GM21526 (cell line): Measurements from ENCODE around the gene MYCT1.
"Not testable (repeated sequence)": the region's sequence is repeated elsewhere in the genome, so short reads cannot be mapped to it uniquely, and the experiment has no call there.

Experiments
- ATAC-seq: cut with Tn5 transposase; IDR thresholded peaks from one replicate; pipeline ENCODE4 v1.9.1; 2021; ENCODE audit warnings: moderate library complexity; ENCODE audit not compliant: unreplicated experiment, low FRiP score

The MYCT1 gene

GRCh38 chr6:152697634-152698033 is at the start of gene MYCT1:
Gene MYCT1 (plus strand): TSS chr6:152697897. CDS start chr6:152697903, 6 bp downstream.
- no peak for ATAC-seq

GRCh38 chr6:152648105-152648504 is 49.6 kb upstream of the MYCT1 start:
- no peak for ATAC-seq

- ATAC-seq: no peak
These were observed 45.7 kb upstream of the MYCT1 start for GRCh38 chr6:152651986-152652385.

GRCh38 chr6:152661776-152662175 is 35.9 kb upstream of the MYCT1 start:
- no peak for ATAC-seq

- ATAC-seq: no peak
These were observed 27.8 kb upstream of the MYCT1 start for GRCh38 chr6:152669895-152670294.

GRCh38 chr6:152671171-152671570 is 26.5 kb upstream of the MYCT1 start:
- no peak for ATAC-seq

GRCh38 chr6:152673236-152673635 is 24.5 kb upstream of the MYCT1 start:
- no peak for ATAC-seq

GRCh38 chr6:152680151-152680550 is 17.5 kb upstream of the MYCT1 start:
- ATAC-seq: no peak

- no peak for ATAC-seq
These were observed 16.7 kb upstream of the MYCT1 start for GRCh38 chr6:152680879-152681517.

- ATAC-seq: no peak
These were observed 15.6 kb upstream of the MYCT1 start for GRCh38 chr6:152682141-152682540.

GRCh38 chr6:152682935-152683334 is 14.8 kb upstream of the MYCT1 start:
- not testable (repeated sequence) for ATAC-seq

GRCh38 chr6:152685819-152686218 is 11.9 kb upstream of the MYCT1 start:
- ATAC-seq: no peak

- ATAC-seq: no peak
These were observed 2.2 kb upstream of the MYCT1 start for GRCh38 chr6:152695372-152696045.

- ATAC-seq: no peak
These were observed 1.2 kb upstream of the MYCT1 start for GRCh38 chr6:152696522-152696921.

GRCh38 chr6:152698692-152699091 is 995 bp downstream of the MYCT1 start:
- ATAC-seq: no peak

GRCh38 chr6:152700427-152700826 is 2.7 kb downstream of the MYCT1 start:
- ATAC-seq: no peak

GRCh38 chr6:152701081-152701862 is 3.6 kb downstream of the MYCT1 start:
- no peak for ATAC-seq

GRCh38 chr6:152701863-152702401 is 4.2 kb downstream of the MYCT1 start:
- no peak for ATAC-seq

GRCh38 chr6:152703750-152704149 is 6.1 kb downstream of the MYCT1 start:
- ATAC-seq: not testable (repeated sequence)

- ATAC-seq: no peak
These were observed 7.6 kb downstream of the MYCT1 start for GRCh38 chr6:152705327-152705726.

- ATAC-seq: no peak
These were observed 18.6 kb downstream of the MYCT1 start for GRCh38 chr6:152716322-152716721.
